Upper lobe of left lung (tissue), 4 donors: Measurements from ENCODE around the gene MYO18B.

Experiments used
- EP300 ChIP-seq, 4 donors: sonication (generic); formaldehyde crosslinking; IDR thresholded peaks; one replicate each; pipeline ENCODE4 v1.5.1; 2017; ENCODE audit warnings: antibody characterized with exemption in 4 of 4, control low read depth in 2 of 4
- POLR2A ChIP-seq, 4 donors: fragments of 450-650 bp; IDR thresholded peaks; one replicate each; pipeline ENCODE4 v1.5.1; 2016 to 2017; ENCODE audit warnings: antibody characterized with exemption in 4 of 4, mild to moderate bottlenecking in 2 of 4
- POLR2AphosphoS5 ChIP-seq, 2 donors: sonication (generic); formaldehyde crosslinking; IDR thresholded peaks; one replicate each; pipeline ENCODE4 v1.5.1; 2017; ENCODE audit warnings: antibody characterized with exemption in 2 of 2
- TF ChIP-seq, protein P1 (sequence below), 6 experiments: fragments of 450-650 bp in 4 of 6; fragments of 200-600 bp in 2 of 6; sonication (generic) in 2 of 6; IDR thresholded peaks; one replicate each; pipeline ENCODE4 v1.5.1; 2016 to 2019; ENCODE audit warnings: antibody characterized with exemption in 6 of 6

DNA sequence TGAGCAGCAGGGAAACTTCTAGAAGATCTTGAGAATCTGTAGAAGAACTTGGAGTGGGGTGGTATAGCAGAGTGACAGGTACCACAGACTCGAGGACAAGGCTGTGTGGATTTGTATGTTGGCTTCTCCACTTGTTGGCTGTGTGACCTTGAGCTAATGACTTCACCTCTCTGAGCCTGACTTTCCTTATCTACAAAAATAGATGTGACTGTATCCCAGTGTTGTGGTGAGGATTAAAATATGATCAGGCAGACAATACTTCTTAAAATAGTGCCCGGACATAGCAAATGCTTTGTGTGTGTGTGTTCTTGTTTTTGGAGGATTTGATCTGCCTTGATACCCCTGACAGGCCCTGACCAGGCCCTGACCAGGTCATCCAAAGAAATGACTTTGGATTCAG lies 40.8 kb downstream of the MYO18B start:
- TF ChIP-seq POLR2A (IDR thresholded peaks at IDR 0.05) (no peak), EP300 (IDR thresholded peaks at IDR 0.05) (no peak), POLR2AphosphoS5 (IDR thresholded peaks at IDR 0.05) (no peak)
- TF ChIP-seq, protein P1, sequence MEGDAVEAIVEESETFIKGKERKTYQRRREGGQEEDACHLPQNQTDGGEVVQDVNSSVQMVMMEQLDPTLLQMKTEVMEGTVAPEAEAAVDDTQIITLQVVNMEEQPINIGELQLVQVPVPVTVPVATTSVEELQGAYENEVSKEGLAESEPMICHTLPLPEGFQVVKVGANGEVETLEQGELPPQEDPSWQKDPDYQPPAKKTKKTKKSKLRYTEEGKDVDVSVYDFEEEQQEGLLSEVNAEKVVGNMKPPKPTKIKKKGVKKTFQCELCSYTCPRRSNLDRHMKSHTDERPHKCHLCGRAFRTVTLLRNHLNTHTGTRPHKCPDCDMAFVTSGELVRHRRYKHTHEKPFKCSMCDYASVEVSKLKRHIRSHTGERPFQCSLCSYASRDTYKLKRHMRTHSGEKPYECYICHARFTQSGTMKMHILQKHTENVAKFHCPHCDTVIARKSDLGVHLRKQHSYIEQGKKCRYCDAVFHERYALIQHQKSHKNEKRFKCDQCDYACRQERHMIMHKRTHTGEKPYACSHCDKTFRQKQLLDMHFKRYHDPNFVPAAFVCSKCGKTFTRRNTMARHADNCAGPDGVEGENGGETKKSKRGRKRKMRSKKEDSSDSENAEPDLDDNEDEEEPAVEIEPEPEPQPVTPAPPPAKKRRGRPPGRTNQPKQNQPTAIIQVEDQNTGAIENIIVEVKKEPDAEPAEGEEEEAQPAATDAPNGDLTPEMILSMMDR (IDR thresholded peaks at IDR 0.05), result no peak
